Neural progenitor cell (in vitro differentiated cells): Measurements from ENCODE around the gene GPR84.

Experiments
- EZH2 ChIP-seq: fragments of 200-600 bp; sonication (generic); IDR thresholded peaks from 2 replicates; pipeline ENCODE4 v1.6.1; 2017; ENCODE audit warnings: antibody characterized with exemption, mild to moderate bottlenecking, moderate library complexity
- TF ChIP-seq, protein P1 (sequence below): fragments of 200-600 bp; sonication (generic); IDR thresholded peaks from 2 replicates; pipeline ENCODE4 v1.5.1; 2017; ENCODE audit warnings: antibody characterized with exemption, mild to moderate bottlenecking

DNA sequence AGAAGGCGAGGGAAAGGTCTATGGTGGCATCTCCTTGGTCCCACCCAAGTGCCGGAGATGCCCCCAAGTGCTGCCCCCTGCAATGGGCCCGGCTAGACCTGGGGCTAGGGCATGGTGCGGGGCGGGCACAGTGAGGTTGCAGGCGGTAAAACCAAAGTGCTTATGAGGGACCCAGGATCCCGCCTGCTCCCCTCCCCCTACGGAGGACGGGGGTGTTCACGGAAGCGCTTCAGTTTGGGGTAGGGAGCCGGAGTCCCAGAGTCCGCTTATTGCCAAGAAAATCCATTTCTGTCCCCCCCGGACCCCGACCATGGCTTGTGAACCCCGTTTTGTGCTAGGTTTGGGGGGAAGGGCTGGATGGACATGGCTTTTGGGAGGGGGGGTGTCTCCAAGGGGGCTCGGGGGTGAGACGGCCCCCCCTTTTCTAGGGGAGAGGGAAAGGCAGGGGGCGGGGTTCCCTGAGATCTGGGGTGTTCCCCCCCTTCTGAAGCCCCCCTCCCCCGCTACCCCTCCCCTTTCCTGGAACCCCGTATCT is 5.4 kb upstream of the GPR84 start:
- no peak for TF ChIP-seq EZH2
- TF ChIP-seq, protein P1, sequence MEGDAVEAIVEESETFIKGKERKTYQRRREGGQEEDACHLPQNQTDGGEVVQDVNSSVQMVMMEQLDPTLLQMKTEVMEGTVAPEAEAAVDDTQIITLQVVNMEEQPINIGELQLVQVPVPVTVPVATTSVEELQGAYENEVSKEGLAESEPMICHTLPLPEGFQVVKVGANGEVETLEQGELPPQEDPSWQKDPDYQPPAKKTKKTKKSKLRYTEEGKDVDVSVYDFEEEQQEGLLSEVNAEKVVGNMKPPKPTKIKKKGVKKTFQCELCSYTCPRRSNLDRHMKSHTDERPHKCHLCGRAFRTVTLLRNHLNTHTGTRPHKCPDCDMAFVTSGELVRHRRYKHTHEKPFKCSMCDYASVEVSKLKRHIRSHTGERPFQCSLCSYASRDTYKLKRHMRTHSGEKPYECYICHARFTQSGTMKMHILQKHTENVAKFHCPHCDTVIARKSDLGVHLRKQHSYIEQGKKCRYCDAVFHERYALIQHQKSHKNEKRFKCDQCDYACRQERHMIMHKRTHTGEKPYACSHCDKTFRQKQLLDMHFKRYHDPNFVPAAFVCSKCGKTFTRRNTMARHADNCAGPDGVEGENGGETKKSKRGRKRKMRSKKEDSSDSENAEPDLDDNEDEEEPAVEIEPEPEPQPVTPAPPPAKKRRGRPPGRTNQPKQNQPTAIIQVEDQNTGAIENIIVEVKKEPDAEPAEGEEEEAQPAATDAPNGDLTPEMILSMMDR: no peak
